GM12872 (cell line): ENCODE data around the gene P4HA2.

Source experiments
- CTCF ChIP-seq: IDR thresholded peaks from 3 replicates; pipeline ENCODE4 v1.5.1; 2011; ENCODE audit warnings: low read depth, mild to moderate bottlenecking, low read length, moderate library complexity; ENCODE audit not compliant: insufficient read depth

Gene P4HA2

GRCh38 chr5:132207778-132208177 is 19.9 kb downstream of the P4HA2 start:
- TF ChIP-seq CTCF, result no peak

GRCh38 chr5:132206782-132207181 is 20.9 kb downstream of the P4HA2 start:
- TF ChIP-seq CTCF, result no peak

DNA sequence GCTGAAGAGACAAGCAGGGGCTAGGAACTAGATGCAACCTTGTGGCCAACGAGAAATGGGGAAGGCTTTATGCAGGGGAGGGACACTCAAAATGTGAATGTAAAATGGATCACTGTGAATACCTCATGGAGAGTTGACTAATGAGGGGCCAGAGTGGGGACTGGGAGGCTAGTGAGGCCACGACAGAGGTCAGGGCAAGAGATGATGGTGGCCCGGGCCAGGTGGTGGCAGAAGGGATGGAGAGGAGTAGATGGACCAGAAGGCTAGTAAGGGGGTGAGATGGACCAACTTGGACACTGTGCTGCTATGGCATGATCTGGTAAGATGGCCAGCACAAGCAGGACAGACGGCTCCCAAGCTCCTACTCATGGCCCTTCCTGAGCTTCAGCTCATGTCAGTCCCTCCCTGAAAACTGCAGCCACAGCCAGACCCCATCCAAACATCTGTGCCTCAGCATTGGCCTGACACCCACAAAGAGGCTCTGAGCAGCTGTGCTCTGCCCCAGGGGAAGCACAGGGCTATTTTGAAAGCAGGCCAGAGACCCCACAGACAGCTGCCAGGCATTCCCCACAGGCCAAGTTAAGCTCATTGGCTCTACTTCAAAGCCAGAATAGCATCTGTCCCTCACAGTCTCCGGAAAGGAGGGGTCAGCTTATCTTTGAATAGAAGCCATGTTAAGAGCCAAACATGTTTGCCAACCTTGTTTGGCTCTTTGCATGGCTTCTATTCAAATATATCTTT is 22.1 kb downstream of the P4HA2 start:
- no peak for TF ChIP-seq CTCF

DNA sequence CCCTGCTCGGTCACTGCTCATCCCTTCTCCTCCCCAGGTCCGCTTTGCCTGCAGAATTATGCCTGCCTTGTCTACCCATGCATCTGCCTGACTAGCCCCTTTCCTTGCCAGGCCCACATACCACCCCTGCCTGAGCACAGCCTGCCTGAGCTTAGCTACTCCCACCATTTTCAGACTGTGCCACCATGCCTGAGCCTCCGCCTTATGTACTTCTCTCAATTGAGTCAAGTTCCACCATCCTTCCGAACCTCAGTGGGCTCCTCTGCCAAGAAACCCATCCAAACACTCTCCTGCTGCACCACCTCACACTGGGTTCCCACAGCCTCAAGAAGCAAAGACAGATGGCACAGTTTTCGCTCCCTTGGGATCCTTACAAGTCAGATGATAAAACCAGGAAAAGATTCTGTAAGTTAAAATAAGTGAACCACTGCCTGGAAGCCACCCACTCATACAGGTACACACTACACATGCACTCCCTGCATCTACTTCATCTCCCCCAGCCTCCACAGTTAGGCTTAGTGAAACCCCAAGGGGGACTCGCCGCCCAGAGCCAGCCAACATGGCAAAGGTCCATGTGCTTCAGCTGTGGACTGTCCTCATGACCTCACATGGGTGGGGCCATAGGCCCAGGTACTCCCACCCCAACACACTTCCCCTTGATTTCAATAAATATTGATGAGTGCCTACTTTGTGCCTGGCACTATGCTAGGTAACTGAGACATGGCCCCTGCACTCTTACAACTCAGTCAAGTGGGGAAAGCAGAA is 23.1 kb downstream of the P4HA2 start:
- no peak for TF ChIP-seq CTCF

DNA sequence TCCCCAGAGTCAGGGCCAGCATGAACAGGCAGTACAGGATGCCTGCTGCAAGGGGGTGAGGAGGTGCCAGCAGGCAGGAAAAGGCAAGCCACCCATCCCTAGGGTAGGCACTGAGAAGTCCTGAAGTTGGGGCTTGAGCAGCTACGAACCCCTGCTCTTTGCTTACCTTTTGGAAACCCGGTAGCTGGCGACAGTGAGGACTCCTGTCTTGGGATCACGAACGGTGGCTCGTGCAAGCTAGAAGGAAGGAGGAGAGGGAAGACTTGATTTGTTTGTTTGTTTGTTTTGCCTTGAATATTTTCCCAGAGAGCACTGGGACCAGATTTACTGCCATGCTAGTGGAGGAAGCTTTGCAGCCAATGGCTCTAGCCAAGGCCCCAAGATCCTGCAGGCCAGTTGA is 23.7 kb downstream of the P4HA2 start:
- TF ChIP-seq CTCF, result no peak

GRCh38 chr5:132203464-132203818 is 24.2 kb downstream of the P4HA2 start:
- TF ChIP-seq CTCF, result no peak

GRCh38 chr5:132202711-132203463 is 24.8 kb downstream of the P4HA2 start:
- TF ChIP-seq CTCF, result no peak
